NT2/D1 (cell line): ENCODE results near the gene MLXIP.

Source experiments
- SUZ12 ChIP-seq: IDR thresholded peaks from 2 replicates; pipeline ENCODE4 v1.6.1; 2011; ENCODE audit not compliant: insufficient read length, insufficient read depth; ENCODE audit errors: extremely low read depth
- YY1 ChIP-seq: IDR thresholded peaks from 2 replicates; pipeline ENCODE4 v1.6.1; 2011; ENCODE audit not compliant: insufficient read length, insufficient read depth
- ZNF274 ChIP-seq: IDR thresholded peaks from 2 replicates; pipeline ENCODE4 v1.6.1; 2011; ENCODE audit warnings: mild to moderate bottlenecking, low read depth, low read length

DNA sequence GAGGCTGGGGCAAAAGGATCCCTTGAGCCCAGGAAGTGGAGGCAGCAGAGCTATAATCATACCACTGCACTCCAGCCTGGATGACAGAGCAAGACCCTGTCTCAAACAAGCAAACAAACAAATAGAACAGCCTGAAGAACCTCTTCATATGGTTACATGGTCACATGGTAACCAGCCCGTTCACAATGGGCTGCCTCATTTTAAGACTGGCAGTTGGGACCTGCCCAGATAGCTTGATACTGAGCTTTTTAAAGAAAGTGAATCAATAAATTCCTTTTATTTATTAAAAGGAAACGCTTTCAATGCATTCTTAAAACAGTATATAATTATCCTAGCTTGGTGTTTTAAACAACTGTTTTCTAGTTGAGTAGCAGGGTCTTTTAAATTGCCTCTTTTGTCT lies 10.5 kb downstream of the MLXIP start:
- TF ChIP-seq YY1 = no peak
- no peak for TF ChIP-seq ZNF274
- no peak for TF ChIP-seq SUZ12
